Lower leg skin (tissue), 4 donors: ENCODE results near the gene TENT4A. TPM values are rescaled to one million over a fixed set of nuclear protein-coding genes. Genes with fewer than 3 reads are reported as not detected.

Experiments used
- DNase-seq, 2 donors: peaks; one replicate each; pipeline ENCODE4 v3.0.0-alpha.2; 2019; ENCODE audit warnings: low spot score in 2 of 2
- H3K4me3 ChIP-seq: fragments of 200-600 bp; sonication (generic); 2 replicates; pipeline ENCODE4 v1.5.1; 2017; ENCODE audit warnings: mild to moderate bottlenecking, low read depth; ENCODE audit not compliant: poor library complexity, severe bottlenecking
- POLR2A ChIP-seq, 2 donors: fragments of 450-650 bp; IDR thresholded peaks; one replicate each; pipeline ENCODE4 v1.6.1; 2016 to 2017; ENCODE audit warnings: antibody characterized with exemption in 2 of 2, mild to moderate bottlenecking in 1 of 2, moderate library complexity in 1 of 2
- WGBS, 2 donors: methylation state at CpG; one replicate each; pipeline ENCODE4 v1.1.5; 2018; 5-methylcytosine and 5-hydroxymethylcytosine counted together
- intact Hi-C: fragments of 100-400 bp; cut with DNase I; formaldehyde crosslinking; loops from one replicate; pipeline ENCODE4 v1.15.0; 2023; ENCODE audit warnings: low total_unique reads
- total RNA-seq, 4 donors: library from RNA; depleted of rRNA; stranded (reverse); fragments of >200 nt; gene quantifications; one replicate each; pipeline ENCODE4 v1.1.0, GENCODE V29; 2016
- TF ChIP-seq, protein P1 (sequence below), 3 donors: fragments of 450-650 bp; IDR thresholded peaks; one replicate each; pipeline ENCODE4 v1.5.1; 2016; ENCODE audit warnings: antibody characterized with exemption in 3 of 3, mild to moderate bottlenecking in 3 of 3, moderate library complexity in 2 of 3

Gene TENT4A
- total RNA-seq, 4 donors from 2014 or later, result 12.9 to 51.6 (median 21.6) TPM

DNA sequence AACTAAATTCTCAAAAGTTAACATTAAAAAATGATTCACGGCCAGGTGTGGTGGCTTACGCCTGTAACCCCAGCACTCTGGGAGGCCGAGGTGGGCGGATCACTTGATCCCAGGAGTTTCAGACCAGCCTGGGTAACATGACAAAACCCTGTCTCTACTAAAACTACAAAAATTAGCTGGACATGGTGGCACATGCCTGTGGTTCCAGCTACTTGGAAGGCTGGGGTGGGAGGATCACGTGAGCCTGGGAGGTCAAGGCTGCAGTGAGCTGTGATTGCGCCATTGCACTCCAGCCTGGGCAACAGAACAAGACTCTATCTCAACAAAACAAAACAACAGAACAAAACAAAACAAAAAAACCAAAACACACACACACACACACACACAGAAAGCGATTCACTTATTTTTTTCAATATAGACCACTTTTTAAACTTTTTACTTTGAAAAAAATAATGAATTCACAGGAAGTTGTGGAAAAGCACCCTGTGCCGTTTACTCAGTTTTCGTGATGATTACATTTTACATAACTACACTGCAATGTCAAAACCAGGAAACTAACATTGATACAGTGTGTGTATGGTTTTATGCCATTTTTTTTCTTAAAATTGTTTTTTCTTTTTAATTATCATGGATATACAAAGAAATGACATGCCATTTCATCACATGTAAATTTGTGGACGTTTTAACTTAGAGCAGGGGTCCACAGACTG, 73.7 kb downstream of the TENT4A start:
- DNase-seq, result no peak
- intact Hi-C loops, result no loop called here
- WGBS, 2 donors, result 87 to 88% methylated on average over 10 of the region's 10 CpGs
- TF ChIP-seq, protein P1, sequence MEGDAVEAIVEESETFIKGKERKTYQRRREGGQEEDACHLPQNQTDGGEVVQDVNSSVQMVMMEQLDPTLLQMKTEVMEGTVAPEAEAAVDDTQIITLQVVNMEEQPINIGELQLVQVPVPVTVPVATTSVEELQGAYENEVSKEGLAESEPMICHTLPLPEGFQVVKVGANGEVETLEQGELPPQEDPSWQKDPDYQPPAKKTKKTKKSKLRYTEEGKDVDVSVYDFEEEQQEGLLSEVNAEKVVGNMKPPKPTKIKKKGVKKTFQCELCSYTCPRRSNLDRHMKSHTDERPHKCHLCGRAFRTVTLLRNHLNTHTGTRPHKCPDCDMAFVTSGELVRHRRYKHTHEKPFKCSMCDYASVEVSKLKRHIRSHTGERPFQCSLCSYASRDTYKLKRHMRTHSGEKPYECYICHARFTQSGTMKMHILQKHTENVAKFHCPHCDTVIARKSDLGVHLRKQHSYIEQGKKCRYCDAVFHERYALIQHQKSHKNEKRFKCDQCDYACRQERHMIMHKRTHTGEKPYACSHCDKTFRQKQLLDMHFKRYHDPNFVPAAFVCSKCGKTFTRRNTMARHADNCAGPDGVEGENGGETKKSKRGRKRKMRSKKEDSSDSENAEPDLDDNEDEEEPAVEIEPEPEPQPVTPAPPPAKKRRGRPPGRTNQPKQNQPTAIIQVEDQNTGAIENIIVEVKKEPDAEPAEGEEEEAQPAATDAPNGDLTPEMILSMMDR (IDR thresholded peaks at IDR 0.05), result no peak
- TF ChIP-seq POLR2A (IDR thresholded peaks at IDR 0.05), result no peak
- H3K4me3 ChIP-seq, result no peak overlapping the region

DNA sequence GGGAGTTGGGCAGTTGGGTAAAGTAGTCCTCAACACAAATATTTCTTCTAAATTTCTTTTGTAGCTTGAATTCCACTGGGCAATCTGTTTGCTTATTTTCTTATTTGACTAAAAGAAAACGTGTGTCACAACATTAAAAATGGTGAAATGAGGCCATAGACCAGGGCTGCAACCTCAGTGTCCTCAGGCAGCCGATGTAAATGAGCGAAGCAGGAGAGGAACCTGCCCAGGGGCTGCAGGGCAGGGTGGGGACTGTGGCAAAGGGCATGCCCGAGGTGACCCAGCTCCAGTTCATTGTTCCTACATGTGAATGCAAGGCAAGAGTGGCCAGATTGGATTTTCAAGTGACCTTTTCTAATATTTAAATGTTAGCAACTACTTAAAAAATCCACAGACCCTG, 74.7 kb downstream of the TENT4A start:
- H3K4me3 ChIP-seq, result no peak overlapping the region
- DNase-seq, result no peak
- no peak for TF ChIP-seq POLR2A (IDR thresholded peaks at IDR 0.05)
- TF ChIP-seq, protein P1 (IDR thresholded peaks at IDR 0.05), result no peak
- intact Hi-C loops, result no loop called here
- 81 to 90% methylated on average over 4 of the region's 4 CpGs for WGBS, 2 donors

DNA sequence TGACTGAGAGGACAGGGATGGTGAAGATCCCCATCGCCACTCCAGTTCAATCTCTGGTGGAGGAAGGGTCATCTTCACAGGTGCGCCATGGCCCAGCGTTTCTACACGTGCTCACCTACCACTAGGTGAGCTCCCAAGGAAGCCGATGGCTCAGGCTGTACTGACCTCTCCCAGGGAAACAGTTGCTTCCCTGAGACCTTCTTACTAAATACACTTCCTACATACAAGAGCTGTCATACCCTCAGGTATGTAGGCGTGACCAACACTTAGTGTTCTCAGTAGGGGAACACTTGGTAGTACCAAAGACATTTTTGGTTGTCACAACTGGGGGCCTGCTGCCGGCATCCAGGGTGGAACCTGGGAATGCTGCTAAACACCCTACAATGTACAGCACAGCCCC, 75.2 kb downstream of the TENT4A start:
- TF ChIP-seq, protein P1 (IDR thresholded peaks at IDR 0.05), result no peak
- TF ChIP-seq POLR2A (IDR thresholded peaks at IDR 0.05), result no peak
- 81 to 88% methylated on average over 7 of the region's 7 CpGs for WGBS, 2 donors
- intact Hi-C loops, result no loop called here
- H3K4me3 ChIP-seq, result no peak overlapping the region
- DNase-seq, result no peak

DNA sequence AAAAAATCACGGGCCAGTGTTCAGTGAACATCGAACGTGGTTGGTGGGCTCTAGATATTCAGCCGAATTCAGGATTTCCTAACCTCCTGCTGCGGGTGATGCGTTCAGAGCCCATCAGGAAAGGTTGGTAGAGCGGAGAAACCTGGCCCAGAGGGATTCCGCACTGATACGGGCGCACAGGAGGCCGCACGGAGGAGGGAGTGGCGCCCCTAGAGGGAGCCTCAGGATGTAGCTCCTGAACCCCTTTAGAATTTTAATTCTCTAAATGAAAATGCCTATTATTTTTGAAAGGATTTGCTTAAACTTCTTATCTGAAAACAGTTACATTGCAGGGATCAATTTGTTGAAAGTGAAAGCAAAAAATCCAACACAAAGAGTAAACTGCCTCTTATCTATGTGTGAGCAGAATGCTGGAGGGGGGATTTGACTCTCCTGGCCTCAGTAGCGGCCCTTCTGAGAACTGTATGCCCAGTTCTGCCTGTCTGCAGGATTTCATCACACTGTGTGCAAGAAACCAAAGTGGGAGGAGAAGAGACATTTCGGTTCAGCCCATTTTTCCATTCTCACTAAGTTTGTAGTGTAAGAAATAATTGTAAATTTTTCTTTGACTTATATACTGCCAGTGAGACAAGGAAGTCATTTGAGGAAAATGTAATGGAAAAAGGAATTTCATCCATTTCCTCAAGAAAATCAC, 75.9 kb downstream of the TENT4A start:
- TF ChIP-seq, protein P1 (IDR thresholded peaks at IDR 0.05), result no peak
- no peak for TF ChIP-seq POLR2A (IDR thresholded peaks at IDR 0.05)
- WGBS, 2 donors, result 81 to 84% methylated on average over 15 of the region's 15 CpGs
- no peak for DNase-seq
- intact Hi-C loops, result no loop called here
- H3K4me3 ChIP-seq, result no peak overlapping the region

DNA sequence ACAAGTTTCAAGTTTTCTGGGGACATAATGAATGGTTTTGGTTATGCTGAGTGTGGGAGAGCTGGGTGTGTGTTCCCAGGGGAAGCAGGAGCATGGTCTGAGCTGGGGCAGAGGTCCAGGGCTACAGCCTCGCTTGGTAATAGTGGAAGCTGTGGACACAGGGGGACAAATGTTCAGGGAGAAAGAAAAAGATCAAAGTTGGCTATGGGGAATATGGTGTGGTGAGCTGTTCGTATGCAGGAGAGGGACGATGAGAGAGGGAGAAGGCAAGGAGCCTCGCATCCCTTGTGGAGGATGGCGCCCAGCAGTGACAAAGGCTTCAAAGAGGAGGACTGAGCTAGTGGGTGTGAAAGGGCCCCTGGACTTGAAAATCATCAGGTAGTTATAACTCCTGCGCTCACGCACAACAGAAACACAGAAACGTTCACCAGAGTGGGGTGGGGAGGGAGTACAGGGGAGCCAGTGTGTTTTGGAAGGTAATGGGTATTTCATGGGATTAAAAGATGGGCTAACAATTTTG, 77.2 kb downstream of the TENT4A start:
- TF ChIP-seq, protein P1 (IDR thresholded peaks at IDR 0.05), result no peak
- TF ChIP-seq POLR2A (IDR thresholded peaks at IDR 0.05), result no peak
- intact Hi-C loops, result no loop called here
- H3K4me3 ChIP-seq, result no peak overlapping the region
- WGBS, 2 donors, result 76 to 85% methylated on average over 8 of the region's 8 CpGs
- no peak for DNase-seq
